ENCODE results near the gene GADD45A.

- TF ChIP-seq ZNF274 (IDR thresholded peaks at IDR 0.05; ENCODE audit: low read depth, low read length) (no peak), YY1 (IDR thresholded peaks at IDR 0.05; ENCODE audit: insufficient read depth, insufficient read length) (no peak)
Measured at GRCh38 chr1:67724928-67725560, 40.0 kb downstream of the GADD45A start.
